Immature natural killer cell (primary cell): ENCODE results near the gene DCHS2. TPM values are rescaled to one million over a fixed set of nuclear protein-coding genes. Genes with fewer than 3 reads are reported as not detected.

Experiments used
- DNase-seq, 3 donors: peaks; one replicate each; pipeline ENCODE4 v3.0.0; 2022; ENCODE audit warnings: mixed read lengths in 1 of 3
- H3K27ac Mint-ChIP-seq, 6 donors: one replicate each; pipeline ENCODE4 v1.8.0; 2020; ENCODE audit warnings: mixed read lengths in 6 of 6, mild to moderate bottlenecking in 5 of 6, inconsistent platforms in 4 of 6, moderate library complexity in 3 of 6
- H3K27me3 Mint-ChIP-seq, 3 donors: one replicate each; pipeline ENCODE4 v1.8.0; 2020 to 2021; ENCODE audit warnings: low read depth in 3 of 3, mild to moderate bottlenecking in 3 of 3, mixed read lengths in 3 of 3, moderate library complexity in 3 of 3, inconsistent platforms in 1 of 3
- H3K36me3 Mint-ChIP-seq, 3 donors: one replicate each; pipeline ENCODE4 v1.8.0; 2020; ENCODE audit warnings: mixed read lengths in 3 of 3, inconsistent platforms in 2 of 3, mild to moderate bottlenecking in 2 of 3
- H3K4me1 Mint-ChIP-seq, 2 donors: one replicate each; pipeline ENCODE4 v1.8.0; 2020; ENCODE audit warnings: inconsistent platforms in 2 of 2, mild to moderate bottlenecking in 2 of 2, mixed read lengths in 2 of 2, moderate library complexity in 1 of 2
- H3K4me3 Mint-ChIP-seq, 5 donors: one replicate each; pipeline ENCODE4 v1.8.0; 2020; ENCODE audit warnings: mild to moderate bottlenecking in 5 of 5, mixed read lengths in 5 of 5, inconsistent platforms in 3 of 5, moderate library complexity in 3 of 5
- H3K9me3 Mint-ChIP-seq, 6 donors: one replicate each; pipeline ENCODE4 v1.8.0; 2020; ENCODE audit warnings: mild to moderate bottlenecking in 6 of 6, mixed read lengths in 6 of 6, inconsistent platforms in 4 of 6, moderate library complexity in 3 of 6
- polyA plus RNA-seq, 3 donors: library from polyadenylated mRNA; unstranded; fragments of 300-500 nt; fragmentation: Illumina TruSeq; gene quantifications; one replicate each; pipeline ENCODE4 v1.2.3, GENCODE V29; 2021

The DCHS2 gene
- polyA plus RNA-seq, 3 donors from 2014 or later: not detected

- H3K4me3 Mint-ChIP-seq: peak overlapping the region in 2 of 5 donors; percentile 25 to 63
Observed at GRCh38 chr4:154417373-154417673, 74.3 kb downstream of the DCHS2 start.

DNA sequence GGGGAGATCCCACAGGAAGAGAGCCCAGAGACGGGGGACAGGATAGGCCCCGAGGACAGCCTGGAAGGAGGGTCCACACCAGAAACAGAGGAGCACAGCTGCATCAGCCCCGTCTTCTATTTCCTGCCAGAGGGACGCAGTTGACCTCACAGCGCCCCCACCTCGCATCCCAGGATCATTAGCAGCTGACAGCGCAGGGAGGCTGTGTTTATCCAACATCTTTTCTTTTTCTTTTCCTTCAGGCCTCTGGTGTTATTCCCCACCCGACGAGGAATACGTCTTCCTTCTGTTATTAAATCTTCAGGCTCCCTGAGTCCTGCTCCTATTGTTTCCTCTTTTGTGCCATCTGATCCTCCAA, 75.4 kb downstream of the DCHS2 start:
- no peak for DNase-seq
- Mint-ChIP-seq H3K9me3 (peaks cover 0 to 12% (median 6%) of the 10 kb centered on the region in 6 donors), H3K4me3 (peak overlapping the region in 4 of 5 donors; percentile 1 to 74 (median 62)), H3K27ac (peak overlapping the region in 1 of 6 donors; percentile 10), H3K4me1 (peaks cover 12 to 20% of the 10 kb centered on the region in 2 donors), H3K27me3 (peaks cover 6 to 23% (median 13%) of the 10 kb centered on the region in 3 donors), H3K36me3 (no peaks in the 10 kb centered on the region)

More at GRCh38 chr4:154417373-154417673, 74.3 kb downstream of the DCHS2 start:
- peaks cover 6 to 26% (median 13%) of the 10 kb centered on the region in 3 donors for H3K27me3 Mint-ChIP-seq
- H3K4me1 Mint-ChIP-seq: peaks cover 12 to 20% of the 10 kb centered on the region in 2 donors
- DNase-seq: no peak
- peaks cover 0 to 14% (median 6%) of the 10 kb centered on the region in 6 donors for H3K9me3 Mint-ChIP-seq
- H3K36me3 Mint-ChIP-seq: no peaks in the 10 kb centered on the region
- peak overlapping the region in 1 of 6 donors; percentile 10 for H3K27ac Mint-ChIP-seq

GRCh38 chr4:154415313-154415712, 76.3 kb downstream of the DCHS2 start:
- H3K4me1 Mint-ChIP-seq: peaks cover 12 to 20% of the 10 kb centered on the region in 2 donors

DNA sequence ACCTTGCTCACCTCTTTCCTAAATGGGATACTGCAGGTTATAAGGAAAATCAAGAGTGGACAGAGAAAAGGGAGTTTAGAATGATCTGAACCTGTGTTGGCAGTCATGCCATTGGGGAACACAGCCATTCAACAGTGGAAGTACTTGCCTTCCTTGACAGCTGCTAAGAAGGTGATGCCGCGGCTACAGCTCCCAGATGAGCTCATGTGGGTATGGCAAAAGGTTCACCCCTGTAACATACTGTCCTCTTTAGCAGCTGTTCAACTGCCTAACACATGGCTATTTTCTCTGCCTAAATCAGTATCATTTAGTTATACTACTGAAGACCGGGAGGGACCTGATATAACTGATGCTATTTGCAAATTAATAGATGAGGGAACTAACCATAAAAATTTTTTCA, 76.8 kb downstream of the DCHS2 start:
- peaks cover 12 to 20% of the 10 kb centered on the region in 2 donors for H3K4me1 Mint-ChIP-seq
- H3K27ac Mint-ChIP-seq: no peak overlapping the region
- H3K36me3 Mint-ChIP-seq: no peaks in the 10 kb centered on the region
- no peak overlapping the region for H3K4me3 Mint-ChIP-seq
- H3K9me3 Mint-ChIP-seq: peaks cover 0 to 19% (median 6%) of the 10 kb centered on the region in 6 donors
- DNase-seq: no peak
- peaks cover 6 to 17% (median 15%) of the 10 kb centered on the region in 3 donors for H3K27me3 Mint-ChIP-seq

More at GRCh38 chr4:154415313-154415712, 76.3 kb downstream of the DCHS2 start:
- Mint-ChIP-seq H3K27ac (no peak overlapping the region), H3K36me3 (no peaks in the 10 kb centered on the region), H3K9me3 (peaks cover 0 to 19% (median 6%) of the 10 kb centered on the region in 6 donors), H3K4me3 (peak overlapping the region in 1 of 5 donors; percentile 30), H3K27me3 (peaks cover 6 to 19% (median 15%) of the 10 kb centered on the region in 3 donors)
- DNase-seq: no peak

DNA sequence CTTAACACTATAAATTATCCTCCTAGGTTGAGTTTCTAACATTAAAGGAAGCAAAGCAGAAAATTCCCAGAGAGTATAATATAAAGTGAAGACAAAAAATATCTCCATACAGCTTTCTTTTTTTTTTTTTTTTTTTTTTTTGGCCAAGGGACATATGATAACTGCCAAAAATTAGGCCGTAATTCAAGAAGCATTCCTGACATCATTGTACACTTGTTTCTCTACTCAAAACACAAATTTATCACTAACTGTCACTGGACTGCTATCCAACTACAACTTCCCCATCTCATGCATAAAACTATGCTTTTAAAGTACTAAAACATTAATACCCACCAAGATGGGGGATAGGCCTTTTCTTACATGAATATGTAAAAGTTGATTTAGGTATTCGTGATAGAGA, 77.2 kb downstream of the DCHS2 start:
- DNase-seq: no peak
- Mint-ChIP-seq H3K27ac (no peak overlapping the region), H3K27me3 (peaks cover 6 to 17% (median 15%) of the 10 kb centered on the region in 3 donors), H3K9me3 (peaks cover 0 to 19% (median 8%) of the 10 kb centered on the region in 6 donors), H3K36me3 (no peaks in the 10 kb centered on the region), H3K4me1 (peaks cover 12 to 20% of the 10 kb centered on the region in 2 donors), H3K4me3 (no peak overlapping the region)

GRCh38 chr4:154407443-154407842, 84.2 kb downstream of the DCHS2 start:
- Mint-ChIP-seq H3K36me3 (no peaks in the 10 kb centered on the region), H3K9me3 (peaks cover 0 to 18% (median 2%) of the 10 kb centered on the region in 6 donors), H3K27ac (no peak overlapping the region), H3K27me3 (peaks cover 0 to 5% (median 0%) of the 10 kb centered on the region in 3 donors), H3K4me1 (no peaks in the 10 kb centered on the region), H3K4me3 (no peak overlapping the region)
- no peak for DNase-seq

- H3K27me3 Mint-ChIP-seq: peaks cover 0 to 5% (median 1%) of the 10 kb centered on the region in 3 donors
- H3K4me1 Mint-ChIP-seq: no peaks in the 10 kb centered on the region
- peaks cover 0 to 14% (median 2%) of the 10 kb centered on the region in 6 donors for H3K9me3 Mint-ChIP-seq
- no peak overlapping the region for H3K27ac Mint-ChIP-seq
- no peak for DNase-seq
- no peak overlapping the region for H3K4me3 Mint-ChIP-seq
- H3K36me3 Mint-ChIP-seq: no peaks in the 10 kb centered on the region
Observed at GRCh38 chr4:154406018-154406795, 85.4 kb downstream of the DCHS2 start.

GRCh38 chr4:154399259-154399974, 92.2 kb downstream of the DCHS2 start:
- H3K36me3 Mint-ChIP-seq: no peaks in the 10 kb centered on the region
- peaks cover 0 to 6% (median 1%) of the 10 kb centered on the region in 6 donors for H3K9me3 Mint-ChIP-seq
- H3K27ac Mint-ChIP-seq: no peak overlapping the region
- DNase-seq: no peak
- H3K4me3 Mint-ChIP-seq: no peak overlapping the region
- H3K4me1 Mint-ChIP-seq: no peaks in the 10 kb centered on the region
- H3K27me3 Mint-ChIP-seq: peaks cover 1 to 8% (median 2%) of the 10 kb centered on the region in 3 donors

DNA sequence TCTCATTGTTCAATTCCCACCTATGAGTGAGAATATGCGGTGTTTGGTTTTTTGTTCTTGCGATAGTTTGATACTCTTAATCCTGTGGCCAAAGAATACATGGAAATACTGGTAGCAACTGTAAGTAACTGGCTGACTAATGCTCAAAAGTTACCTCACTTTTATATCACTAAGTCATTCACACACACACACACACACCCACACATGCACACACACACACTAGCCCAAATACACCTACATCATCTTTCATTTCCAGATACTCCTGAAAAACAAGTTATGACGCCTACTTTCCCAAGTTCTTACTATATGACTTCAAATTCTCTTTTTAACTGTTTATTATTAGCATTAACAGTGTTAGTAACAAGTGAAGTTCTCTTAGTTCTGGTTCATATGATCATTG, 101.3 kb downstream of the DCHS2 start:
- H3K36me3 Mint-ChIP-seq: no peaks in the 10 kb centered on the region
- no peak overlapping the region for H3K4me3 Mint-ChIP-seq
- no peak for DNase-seq
- peaks cover 0 to 2% (median 0%) of the 10 kb centered on the region in 3 donors for H3K27me3 Mint-ChIP-seq
- peaks cover 0 to 4% (median 2%) of the 10 kb centered on the region in 6 donors for H3K9me3 Mint-ChIP-seq
- no peak overlapping the region for H3K27ac Mint-ChIP-seq
- no peaks in the 10 kb centered on the region for H3K4me1 Mint-ChIP-seq

DNA sequence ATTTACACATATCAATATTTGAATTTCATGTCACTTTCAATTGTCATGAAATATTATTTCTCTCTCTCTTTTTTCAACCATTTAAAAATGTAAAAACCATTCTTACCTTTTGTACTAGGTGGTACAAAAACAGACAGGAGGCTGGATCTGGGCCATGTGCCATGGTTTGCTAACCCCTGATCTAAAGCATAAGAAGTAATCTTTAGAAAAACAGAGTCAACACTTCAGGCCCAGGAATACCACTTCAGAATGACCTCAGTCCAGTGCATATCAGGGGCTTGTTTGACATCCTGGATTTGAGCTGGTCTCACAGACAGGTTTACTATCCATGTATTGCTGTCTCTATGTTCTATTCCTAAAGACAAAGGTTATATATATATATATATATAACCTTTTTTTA, 102.5 kb downstream of the DCHS2 start:
- Mint-ChIP-seq H3K36me3 (no peaks in the 10 kb centered on the region), H3K27me3 (peaks cover 0 to 2% (median 0%) of the 10 kb centered on the region in 3 donors), H3K4me1 (no peaks in the 10 kb centered on the region), H3K27ac (no peak overlapping the region), H3K4me3 (no peak overlapping the region), H3K9me3 (peaks cover 0 to 9% (median 2%) of the 10 kb centered on the region in 6 donors)
- no peak for DNase-seq

- H3K4me1 Mint-ChIP-seq: no peaks in the 10 kb centered on the region
- H3K36me3 Mint-ChIP-seq: no peaks in the 10 kb centered on the region
- no peak for DNase-seq
- H3K27me3 Mint-ChIP-seq: no peaks in the 10 kb centered on the region
- H3K9me3 Mint-ChIP-seq: peaks cover 0 to 8% (median 4%) of the 10 kb centered on the region in 6 donors
- no peak overlapping the region for H3K4me3 Mint-ChIP-seq
- H3K27ac Mint-ChIP-seq: no peak overlapping the region
Observed at GRCh38 chr4:154384012-154384411, 107.6 kb downstream of the DCHS2 start.

- Mint-ChIP-seq H3K36me3 (no peaks in the 10 kb centered on the region), H3K9me3 (peaks cover 0 to 8% (median 0%) of the 10 kb centered on the region in 6 donors), H3K4me1 (no peaks in the 10 kb centered on the region), H3K4me3 (no peak overlapping the region), H3K27ac (no peak overlapping the region), H3K27me3 (peaks cover 0 to 2% (median 1%) of the 10 kb centered on the region in 3 donors)
- DNase-seq: no peak
Observed at GRCh38 chr4:154376486-154376885, 115.1 kb downstream of the DCHS2 start.

GRCh38 chr4:154368060-154368459, 123.5 kb downstream of the DCHS2 start:
- peaks cover 0 to 2% of the 10 kb centered on the region in 2 donors for H3K4me1 Mint-ChIP-seq
- H3K36me3 Mint-ChIP-seq: no peaks in the 10 kb centered on the region
- H3K9me3 Mint-ChIP-seq: peaks cover 0 to 7% (median 0%) of the 10 kb centered on the region in 6 donors
- DNase-seq: no peak
- no peak overlapping the region for H3K27ac Mint-ChIP-seq
- H3K27me3 Mint-ChIP-seq: peaks cover 0 to 4% (median 2%) of the 10 kb centered on the region in 3 donors
- H3K4me3 Mint-ChIP-seq: no peak overlapping the region

DNA sequence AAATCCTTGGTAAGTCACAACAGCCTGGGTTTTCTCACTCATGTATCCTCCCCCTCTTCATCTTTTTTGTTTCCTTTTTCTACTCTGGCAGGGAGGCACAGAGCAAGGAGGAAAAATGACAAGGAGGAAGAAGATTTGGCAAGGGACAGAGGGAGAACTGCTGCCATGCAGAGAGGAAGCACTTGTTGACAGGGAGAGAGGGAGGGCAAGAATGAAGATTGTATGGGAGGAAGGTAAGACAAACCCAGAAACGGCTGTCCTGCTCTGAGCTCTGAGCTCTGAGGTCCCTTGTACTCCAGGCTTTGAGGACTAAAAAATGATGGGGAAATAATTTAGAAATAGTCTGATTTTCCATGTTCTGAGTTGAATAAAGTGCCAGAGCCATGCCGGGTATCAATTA, 123.9 kb downstream of the DCHS2 start:
- peaks cover 0 to 4% (median 2%) of the 10 kb centered on the region in 3 donors for H3K27me3 Mint-ChIP-seq
- no peaks in the 10 kb centered on the region for H3K36me3 Mint-ChIP-seq
- no peak for DNase-seq
- H3K9me3 Mint-ChIP-seq: peaks cover 0 to 7% (median 0%) of the 10 kb centered on the region in 6 donors
- no peak overlapping the region for H3K27ac Mint-ChIP-seq
- no peak overlapping the region for H3K4me3 Mint-ChIP-seq
- peaks cover 0 to 2% of the 10 kb centered on the region in 2 donors for H3K4me1 Mint-ChIP-seq
